AG04450 (cell line): ENCODE data around the gene ZNF786. TPM values are rescaled to one million over a fixed set of nuclear protein-coding genes. Genes with fewer than 3 reads are reported as not detected.

Experiments used
- CTCF ChIA-PET: fragments of 300-600, 350-600 bp; formaldehyde crosslinking; extraction: SDS; loops from one replicate; lab custom pipeline; 2022; ENCODE audit warnings: antibody characterized with exemption, inconsistent platforms; lab: Charles Lee
- POLR2A ChIA-PET: fragments of 350-600 bp; formaldehyde crosslinking; extraction: SDS; loops from one replicate; lab custom pipeline; 2021; ENCODE audit warnings: antibody characterized with exemption, inconsistent platforms; lab: Yijun Ruan, JAX
- DNase-seq: peaks from one replicate; pipeline ENCODE4 v3.0.0-alpha.2; 2011; ENCODE audit warnings: low read depth, low spot score
- H3K27ac ChIP-seq: one replicate; pipeline ENCODE4 v1.5.1; 2012; ENCODE audit warnings: low read depth, low read length, control low read depth
- H3K27me3 ChIP-seq: one replicate; pipeline ENCODE4 v1.6.0; 2012; ENCODE audit warnings: low read length; ENCODE audit not compliant: control insufficient read depth, insufficient read depth
- H3K4me3 ChIP-seq: 2 replicates; pipeline ENCODE4 v1.5.1; 2011; ENCODE audit warnings: mild to moderate bottlenecking, low read depth, low read length, control low read depth
- H3K9me3 ChIP-seq: 2 replicates; pipeline ENCODE4 v1.5.1; 2012; ENCODE audit warnings: low read length; ENCODE audit not compliant: control insufficient read depth, insufficient read depth
- CTCF ChIP-seq: IDR thresholded peaks from 2 replicates; pipeline ENCODE4 v1.5.1; 2011; ENCODE audit warnings: low read depth, low read length, control low read depth, inconsistent platforms
- polyA minus RNA-seq: library from RNA; depleted of rRNA, polyadenylated mRNA; stranded (reverse); fragments of >200 nt; gene quantifications from 2 replicates; pipeline ENCODE4 v1.2.3, GENCODE V29; 2011; rRNA and poly(A)+ RNA removed
- polyA plus RNA-seq: library from polyadenylated mRNA; depleted of rRNA; stranded (reverse); fragments of >200 nt; gene quantifications from 2 replicates; pipeline ENCODE4 v1.2.3, GENCODE V29; 2011; rRNA removed

ZNF786 gene
- polyA plus RNA-seq (2.2 TPM in 2 replicates), polyA minus RNA-seq (5.0 and 6.0 TPM in 2 replicates)

- H3K27me3 ChIP-seq, result no peaks in the 10 kb centered on the region
- peak within 1 kb of the TSS; percentile 87 for H3K27ac ChIP-seq
- TF ChIP-seq CTCF, result peak; percentile 83
- peaks cover 4% of the 10 kb centered on the region for H3K9me3 ChIP-seq
- ChIA-PET CTCF (interaction anchor here (0.5 to 1.0 kb wide), 15 partner anchors 9 to 167 kb away, joined by 3 to 12 read pairs (median 4); partner anchors contain the start of gene ZNF425), POLR2A (no interaction called here)
- H3K4me3 ChIP-seq, result peak within 1 kb of the TSS; percentile 79
- peak; percentile 61 for DNase-seq
Measured at GRCh38 chr7:149090397-149091195, at the start of gene ZNF786. Gene ZNF786 (minus strand): TSS chr7:149090718. CDS start chr7:149090640, 78 bp downstream.

- no peaks in the 10 kb centered on the region for H3K27me3 ChIP-seq
- TF ChIP-seq CTCF, result no peak
- H3K4me3 ChIP-seq, result no peak overlapping the region
- H3K9me3 ChIP-seq, result peaks cover 6% of the 10 kb centered on the region
- no peak overlapping the region for H3K27ac ChIP-seq
- CTCF ChIA-PET, result interaction anchor here (1.3 to 2.1 kb wide), 3 partner anchors 10 to 11 kb away, joined by 3 to 20 read pairs (median 9); partner anchors contain the start of genes ZNF398 and ZNF425
- POLR2A ChIA-PET, result no interaction called here
- DNase-seq, result no peak
Measured at GRCh38 chr7:149136118-149136517, 45.6 kb upstream of the ZNF786 start.

GRCh38 chr7:149133028-149133710, 42.7 kb upstream of the ZNF786 start:
- Histone ChIP-seq H3K27ac (no peak overlapping the region), H3K9me3 (peaks cover 9% of the 10 kb centered on the region), H3K4me3 (no peak overlapping the region), H3K27me3 (no peaks in the 10 kb centered on the region)
- no peak for TF ChIP-seq CTCF
- no peak for DNase-seq
- CTCF ChIA-PET, result interaction anchor here (1.3 kb wide), 1 partner anchor 14 kb away, joined by 5 read pairs; the partner anchor contains the start of gene ZNF398
- POLR2A ChIA-PET, result no interaction called here

GRCh38 chr7:149130572-149131198, 40.2 kb upstream of the ZNF786 start:
- ChIA-PET POLR2A (no interaction called here), CTCF (no interaction called here)
- TF ChIP-seq CTCF, result no peak

More at GRCh38 chr7:149130572-149131198, 40.2 kb upstream of the ZNF786 start:
- Histone ChIP-seq H3K27me3 (no peaks in the 10 kb centered on the region), H3K4me3 (no peak overlapping the region), H3K9me3 (peaks cover 7% of the 10 kb centered on the region), H3K27ac (no peak overlapping the region)
- no peak for DNase-seq
